GM12878 (cell line): ENCODE measurements around the gene PRKAG2. TPM values are rescaled to one million over a fixed set of nuclear protein-coding genes. Genes with fewer than 3 reads are reported as not detected.

Source experiments
- ATAC-seq: fragments of 200-7000 bp; cut with Tn5 transposase; 3 replicates; pipeline ENCODE4 v1.9.1; 2020; ENCODE audit warnings: mild to moderate bottlenecking, moderate library complexity
- BruUV-seq: library from RNA; stranded (reverse); fragments of 400-500 nt; replicated peaks from 2 replicates; lab custom pipeline; 2021; lab: Mats Ljungman, UMichigan
- CTCF ChIA-PET: fragments of 300-600 bp; sonication (Branson Sonifier 250); formaldehyde crosslinking; extraction: SDS; loops from one replicate; lab custom pipeline; 2021; ENCODE audit warnings: inconsistent platforms; lab: Yijun Ruan, JAX
- POLR2A ChIA-PET: fragments of 350-600 bp; formaldehyde crosslinking; extraction: SDS; loops from one replicate; lab custom pipeline; 2021; ENCODE audit warnings: inconsistent platforms; lab: Charles Lee
- RAD21 ChIA-PET: fragments of 300-600 bp; sonication (Branson Sonifier 250); formaldehyde crosslinking; loops from one replicate; lab custom pipeline; 2023; ENCODE audit warnings: antibody characterized with exemption; ENCODE audit not compliant: unreplicated experiment; lab: Charles Lee
- SMC1A ChIA-PET: fragments of 300-600 bp; sonication (Branson Sonifier 250); formaldehyde crosslinking; loops from one replicate; lab custom pipeline; 2023; ENCODE audit not compliant: unreplicated experiment, uncharacterized antibody; lab: Charles Lee
- DNase-seq: peaks from one replicate; pipeline ENCODE4 v3.0.0-alpha.2; 2011; ENCODE audit warnings: low read depth, low spot score
- FAIRE-seq: peaks from 3 replicates; lab custom pipeline; 2011; peaks lifted over from hg19 to GRCh38; lab: Jason Lieb, UNC
- H2AFZ ChIP-seq: 2 replicates; pipeline ENCODE4 v1.6.0; 2011; ENCODE audit warnings: low read depth, low read length, control low read depth; ENCODE audit not compliant: control insufficient read depth
- H3K27ac ChIP-seq: 2 replicates; pipeline ENCODE4 v1.5.1; 2011; ENCODE audit warnings: control low read depth; ENCODE audit not compliant: control insufficient read depth, insufficient read depth
- H3K27me3 ChIP-seq, 2 experiments: replicated peaks in 1 of 2; 2 replicates each; pipeline versions ENCODE4 v1.6.0 to v1.6.1; 2011; ENCODE audit warnings: low read length in 1 of 2; ENCODE audit not compliant: control insufficient read depth in 2 of 2, insufficient read depth in 2 of 2
- H3K36me3 ChIP-seq, 2 experiments: 2 replicates each; pipeline ENCODE4 v1.5.1; 2011; ENCODE audit warnings: low read length in 1 of 2; ENCODE audit not compliant: control insufficient read depth in 2 of 2, insufficient read depth in 2 of 2
- H3K4me1 ChIP-seq: 2 replicates; pipeline ENCODE4 v1.6.1; 2011; ENCODE audit warnings: mild to moderate bottlenecking, low read length, moderate library complexity, mixed read lengths; ENCODE audit not compliant: control insufficient read depth, insufficient read depth
- H3K4me2 ChIP-seq: 2 replicates; pipeline ENCODE4 v1.6.0; 2011; ENCODE audit warnings: control low read depth; ENCODE audit not compliant: control insufficient read depth, insufficient read depth
- H3K4me3 ChIP-seq: fragments of 200-600 bp; sonication (generic); 2 replicates; pipeline ENCODE4 v1.5.1; 2016
- H3K79me2 ChIP-seq: 2 replicates; pipeline ENCODE4 v1.6.0; 2011; ENCODE audit warnings: low read length; ENCODE audit not compliant: control insufficient read depth, insufficient read depth
- H3K9ac ChIP-seq: 2 replicates; pipeline ENCODE4 v1.8.0; 2011; ENCODE audit warnings: low read length, control low read depth, mixed read lengths; ENCODE audit not compliant: control insufficient read depth, insufficient read depth
- H3K9me3 ChIP-seq: replicated peaks from 3 replicates; pipeline ENCODE4 v1.5.1; 2011; ENCODE audit warnings: mild to moderate bottlenecking, low read length; ENCODE audit not compliant: control insufficient read depth, insufficient read depth
- H4K20me1 ChIP-seq: 2 replicates; pipeline ENCODE4 v1.6.0; 2011; ENCODE audit not compliant: control insufficient read depth, insufficient read depth
- CEBPB ChIP-seq, 2 experiments: fragments of 150-350 bp in 1 of 2; IDR thresholded peaks; 2 replicates each; pipeline ENCODE4 v1.6.1; 2012 to 2014; ENCODE audit warnings: low read depth in 2 of 2, low read length in 2 of 2, borderline replicate concordance in 1 of 2, inconsistent platforms in 1 of 2
- FOS ChIP-seq: IDR thresholded peaks from 3 replicates; pipeline ENCODE4 v1.6.1; 2011; ENCODE audit warnings: borderline replicate concordance; ENCODE audit not compliant: insufficient read length; ENCODE audit errors: extremely low read depth
- HDAC2 ChIP-seq: fragments of 200-600 bp; sonication (generic); IDR thresholded peaks from 2 replicates; pipeline ENCODE4 v1.6.1; 2017
- JUND ChIP-seq: IDR thresholded peaks from 2 replicates; pipeline ENCODE4 v1.6.1; 2012; ENCODE audit warnings: low read depth, mild to moderate bottlenecking, low read length, improper control_type of control experiment, moderate library complexity
- PAX5 ChIP-seq: IDR thresholded peaks from 2 replicates; pipeline ENCODE4 v1.6.1; 2011; ENCODE audit warnings: low read depth, low read length, borderline replicate concordance
- REST ChIP-seq: IDR thresholded peaks from 2 replicates; pipeline ENCODE4 v1.6.1; 2012; ENCODE audit warnings: mild to moderate bottlenecking, low read depth, low read length
- RFX5 ChIP-seq: IDR thresholded peaks from 2 replicates; pipeline ENCODE4 v1.6.1; 2011; ENCODE audit warnings: low read depth, low read length, improper control_type of control experiment
- SIN3A ChIP-seq: IDR thresholded peaks from 2 replicates; pipeline ENCODE4 v1.6.1; 2012; ENCODE audit warnings: low read depth, low read length, improper control_type of control experiment
- SMC3 ChIP-seq: IDR thresholded peaks from 2 replicates; pipeline ENCODE4 v1.6.1; 2011; ENCODE audit warnings: low read length, improper control_type of control experiment, borderline replicate concordance
- SPI1 ChIP-seq: IDR thresholded peaks from 2 replicates; pipeline ENCODE4 v1.6.1; 2011; ENCODE audit warnings: low read depth, mild to moderate bottlenecking, low read length, moderate library complexity, borderline replicate concordance; ENCODE audit not compliant: insufficient read depth
- SUPT20H ChIP-seq: IDR thresholded peaks from 2 replicates; pipeline ENCODE4 v1.6.1; 2011; ENCODE audit warnings: low read depth, mild to moderate bottlenecking, low read length, moderate library complexity, borderline replicate concordance; ENCODE audit not compliant: control insufficient read depth
- SUZ12 ChIP-seq: fragments of 200-600 bp; sonication (generic); IDR thresholded peaks from one replicate; pipeline ENCODE4 v1.6.1; 2018; ENCODE audit warnings: antibody characterized with exemption, mild to moderate bottlenecking; ENCODE audit not compliant: unreplicated experiment
- TBL1XR1 ChIP-seq: IDR thresholded peaks from 2 replicates; pipeline ENCODE4 v1.6.1; 2012; ENCODE audit warnings: low read depth, low read length, improper control_type of control experiment
- ZNF24 ChIP-seq: fragments of 450-650 bp; IDR thresholded peaks from 2 replicates; pipeline ENCODE4 v1.6.1; 2017; ENCODE audit warnings: antibody characterized with exemption, mild to moderate bottlenecking
- WGBS: methylation state at CpG from one replicate; pipeline ENCODE4 v1.1.6; 2016; ENCODE audit warnings: low lambda C conversion rate; ENCODE audit not compliant: insufficient replicate concordance, insufficient coverage; ENCODE audit errors: missing lambda C conversion rate; 5-methylcytosine and 5-hydroxymethylcytosine counted together
- in situ Hi-C: fragments of 300-500 bp; cut with MboI; formaldehyde crosslinking; loops from 9 replicates; pipeline ENCODE4 v1.14.3; 2018; ENCODE audit warnings: mixed read lengths
- intact Hi-C: fragments of 100-400 bp; cut with micrococcal nuclease; formaldehyde crosslinking; loops from one replicate; pipeline ENCODE4 v1.14.2; 2022; ENCODE audit not compliant: unreplicated experiment
- polyA plus RNA-seq, 11 experiments: library from polyadenylated mRNA; depleted of rRNA in 4 of 11; unstranded in 6 of 11; stranded (reverse) in 5 of 11; fragments of >200 nt; fragmentation: Nextera tagmentation in 4 of 11; fragmentation: Illumina TruSeq in 1 of 11; extraction: Ambion mirVana in 4 of 11; extraction: Trizol in 1 of 11; gene quantifications; 1 replicate in 1 of 11; 2 replicates in 10 of 11; pipeline versions ENCODE4 v1.2.1 to v1.2.3, GENCODE V29; 2011 to 2016; ENCODE audit warnings: inconsistent platforms in 2 of 11, missing spikeins in 2 of 11, low read depth in 1 of 11
- total RNA-seq, 4 experiments: library from RNA; depleted of rRNA in 3 of 4; stranded (reverse); fragments of >200 nt in 3 of 4; fragmentation: Illumina TruSeq in 1 of 4; extraction: Trizol in 1 of 4; gene quantifications; 2 replicates each; pipeline versions ENCODE4 v1.2.1 to v1.2.3, GENCODE V29; 2013 to 2021

Gene PRKAG2
- total and polyA plus RNA-seq, 10 of the 15 experiments (the other 5 are each of a cell fraction or from before 2014, with no cell fraction given) = 3.4 to 8.9 (median 6.8) TPM

GRCh38 chr7:151736403-151736909, 140.5 kb downstream of the PRKAG2 start:
- no peaks in the 10 kb centered on the region for H3K36me3 ChIP-seq
- no peaks in the 10 kb centered on the region for H3K79me2 ChIP-seq
- RAD21 ChIA-PET = no interaction called here
- DNase-seq (no peak), ATAC-seq (no peak), FAIRE-seq (no peak)
- intact Hi-C loops (no loop called here), in situ Hi-C loops (no loop called here)
- POLR2A ChIA-PET = interaction anchor here (0.6 kb wide), 1 partner anchor 262 kb away, joined by 4 read pairs; no protein-coding TSS in a partner anchor
- no peaks in the 10 kb centered on the region for H3K4me1 ChIP-seq
- H3K9me3 ChIP-seq = peaks cover 2% of the 10 kb centered on the region; the same call in 2 of the 3 replicates
- CTCF ChIA-PET = no interaction called here
- no peak overlapping the region for H3K4me2 ChIP-seq
- H3K27ac ChIP-seq = no peak overlapping the region
- H3K9ac ChIP-seq = no peak overlapping the region
- H3K4me3 ChIP-seq = no peak overlapping the region
- no peaks in the 10 kb centered on the region; a peak in 1 of 4 replicates for H3K27me3 ChIP-seq
- WGBS = 52% methylated on average over 10 of the region's 10 CpGs
- H2AFZ ChIP-seq = no peak overlapping the region
- no TSS peak for BruUV-seq
- no peaks in the 10 kb centered on the region for H4K20me1 ChIP-seq
- SMC1A ChIA-PET = no interaction called here
- TF ChIP-seq SIN3A (no peak), CEBPB (IDR thresholded peaks at IDR 0.05; ENCODE audit: borderline replicate concordance in 1 of 2, low read depth in 2 of 2, low read length in 2 of 2) (no peak), SMC3 (no peak), REST (no peak), JUND (no peak), TBL1XR1 (no peak), SPI1 (no peak), HDAC2 (no peak), PAX5 (no peak), ZNF24 (no peak), SUZ12 (no peak), FOS (no peak), RFX5 (no peak), SUPT20H (no peak)
